Inferior parietal cortex (tissue), 1 donor: ENCODE data around the gene FBXL13.
"Not testable (repeated sequence)": the region's sequence is repeated elsewhere in the genome, so short reads cannot be mapped to it uniquely, and the experiment has no call there.

Experiments used
- DNase-seq: peaks from one replicate; pipeline ENCODE4 v3.0.0-alpha.2; 2016; ENCODE audit errors: extremely low spot score

The FBXL13 gene

DNA sequence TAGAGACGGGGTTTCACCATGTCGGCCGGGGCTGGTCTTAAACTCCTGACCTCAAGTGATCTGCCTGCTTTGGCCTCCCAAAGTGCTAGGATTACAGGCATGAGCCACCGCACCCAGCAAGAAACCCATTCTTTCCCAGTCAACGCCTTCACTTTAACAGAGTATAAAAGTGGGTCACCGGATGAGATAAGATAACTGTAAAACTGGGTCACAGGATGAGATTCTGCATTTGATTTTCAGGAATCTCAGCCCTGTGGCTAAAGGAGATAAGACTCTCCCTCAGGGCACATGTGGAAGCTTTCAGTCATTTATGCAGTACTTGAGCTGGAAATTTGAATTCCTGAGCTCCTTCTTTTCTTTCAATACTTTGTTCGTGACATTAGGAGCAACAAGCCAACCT, 91.0 kb downstream of the FBXL13 start:
- DNase-seq, result no peak

DNA sequence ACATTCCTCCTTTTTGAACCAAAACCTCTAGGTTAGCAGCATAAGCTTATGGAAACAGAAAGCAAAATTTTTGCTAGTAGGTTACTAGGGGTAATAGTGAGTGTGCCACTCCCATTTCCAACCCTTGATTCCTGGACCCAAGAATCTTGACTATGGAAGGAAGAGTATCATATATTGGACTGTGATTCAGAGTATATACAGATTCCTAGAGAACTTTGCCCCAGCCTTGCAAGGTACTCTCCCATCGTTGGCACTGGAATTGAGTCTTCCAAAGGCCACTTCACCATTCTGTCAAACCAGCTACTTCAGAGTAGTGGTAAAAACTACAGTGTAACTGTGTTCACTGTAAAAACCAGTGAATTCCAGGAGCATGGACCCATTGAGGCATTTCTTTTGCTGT, 92.4 kb downstream of the FBXL13 start:
- no peak for DNase-seq

DNA sequence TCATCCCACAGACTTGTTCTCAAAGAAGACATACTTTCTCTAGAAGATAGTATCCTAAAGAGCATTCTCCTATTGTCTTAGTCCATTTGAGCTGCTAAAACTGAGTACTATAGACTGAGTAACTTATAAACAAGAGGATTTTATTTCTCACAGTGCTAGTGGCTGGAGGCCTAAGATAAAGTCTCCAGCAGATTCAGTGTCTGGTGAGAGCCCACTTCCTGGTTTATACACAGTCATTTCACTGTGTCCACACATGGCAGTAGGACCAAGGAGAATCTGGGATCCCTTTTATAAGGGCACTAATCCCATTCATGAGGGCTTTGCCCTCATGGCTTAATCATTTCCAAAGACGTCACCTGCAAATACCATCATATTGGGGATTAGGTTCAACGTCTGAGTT, 93.1 kb downstream of the FBXL13 start:
- DNase-seq, result no peak

DNA sequence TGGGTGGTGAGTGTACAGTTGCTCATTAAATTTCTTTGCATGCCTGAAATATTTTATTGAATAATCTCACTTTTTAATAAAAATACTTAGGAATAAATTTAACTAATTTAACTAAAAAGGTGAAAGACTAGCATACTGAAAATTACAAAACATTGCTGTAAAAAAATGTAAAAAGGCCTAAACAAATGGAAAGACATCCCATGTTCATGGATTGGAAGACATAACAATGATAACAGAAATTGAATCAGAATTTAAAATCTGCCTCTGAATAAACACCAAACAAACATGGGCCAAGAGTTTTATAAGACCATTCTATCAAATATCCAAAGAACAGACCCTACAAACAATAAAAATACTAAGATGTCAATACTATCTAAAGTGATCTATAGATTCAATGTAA, 94.9 kb downstream of the FBXL13 start:
- DNase-seq, result no peak

DNA sequence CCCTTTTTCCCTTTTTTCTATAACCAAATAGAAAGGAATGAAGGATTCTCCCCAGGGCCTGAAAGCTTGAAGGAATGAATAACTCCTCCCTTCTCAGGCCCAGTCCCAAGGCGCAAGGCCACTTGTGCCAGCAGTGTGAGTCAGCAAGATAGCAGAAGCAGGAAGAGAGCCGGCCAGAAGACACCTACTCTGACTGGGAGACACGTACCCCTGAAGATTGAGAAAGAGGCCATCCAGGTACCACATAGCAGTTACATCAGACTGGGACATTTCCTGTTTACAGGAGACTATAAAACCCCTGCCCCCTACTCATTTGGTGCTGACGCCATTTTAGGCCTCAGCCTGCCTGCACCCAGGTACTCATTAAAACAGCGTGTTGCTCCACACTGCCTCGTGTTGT, 96.3 kb downstream of the FBXL13 start:
- no peak for DNase-seq

DNA sequence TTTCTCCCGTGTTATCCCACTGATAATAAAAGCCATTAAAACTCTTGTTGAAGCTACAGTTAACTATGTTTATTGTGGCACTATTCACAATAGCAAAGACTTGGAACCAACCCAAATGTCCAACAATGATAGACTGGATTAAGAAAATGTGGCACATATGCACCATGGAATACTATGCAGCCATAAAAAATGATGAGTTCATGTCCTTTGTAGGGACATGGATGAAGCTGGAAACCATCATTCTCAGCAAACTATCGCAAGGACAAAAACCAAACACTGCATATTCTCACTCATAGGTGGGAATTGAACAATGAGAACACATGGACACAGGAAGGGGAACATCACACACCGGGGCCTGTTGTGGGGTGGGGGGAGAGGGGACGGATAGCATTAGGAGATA, 97.0 kb downstream of the FBXL13 start:
- not testable (repeated sequence) for DNase-seq

DNA sequence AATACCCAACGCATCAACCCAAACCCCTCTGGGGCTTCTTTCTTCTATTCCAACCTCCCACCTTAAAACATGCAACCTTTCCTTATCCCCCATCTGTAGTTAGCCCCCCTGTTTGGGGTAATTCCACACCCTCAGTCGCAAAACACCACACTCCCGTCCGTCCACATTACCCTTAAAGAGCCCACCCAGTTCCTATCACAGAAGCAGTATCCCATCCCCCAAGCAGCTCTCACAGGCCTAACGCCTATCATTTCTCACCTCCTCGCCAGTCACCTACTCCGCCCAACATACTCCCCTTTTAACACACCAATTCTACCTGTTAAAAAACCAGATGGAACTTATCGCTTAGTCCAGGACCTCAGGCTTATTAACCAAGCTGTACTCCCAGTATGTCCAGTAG, 98.1 kb downstream of the FBXL13 start:
- no peak for DNase-seq

DNA sequence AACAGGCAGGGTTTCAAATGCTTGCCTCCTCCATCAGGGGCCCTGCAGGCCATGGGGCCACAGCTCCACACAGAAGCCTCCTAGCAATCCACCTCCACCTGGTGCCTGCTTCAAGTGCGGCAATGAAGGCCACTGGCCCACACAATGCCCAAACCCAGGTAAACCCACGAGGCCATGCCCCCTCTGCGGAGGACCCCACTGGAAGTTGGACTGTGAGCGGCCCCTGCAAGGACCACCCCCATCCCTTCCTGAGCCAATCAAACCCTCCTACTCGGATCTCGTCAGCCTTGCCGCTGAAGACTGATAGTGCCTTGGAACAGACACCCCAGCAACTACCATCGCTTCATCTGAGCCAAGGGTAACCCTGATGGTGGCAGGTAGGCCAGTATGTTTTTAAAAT, 98.7 kb downstream of the FBXL13 start:
- DNase-seq, result no peak

DNA sequence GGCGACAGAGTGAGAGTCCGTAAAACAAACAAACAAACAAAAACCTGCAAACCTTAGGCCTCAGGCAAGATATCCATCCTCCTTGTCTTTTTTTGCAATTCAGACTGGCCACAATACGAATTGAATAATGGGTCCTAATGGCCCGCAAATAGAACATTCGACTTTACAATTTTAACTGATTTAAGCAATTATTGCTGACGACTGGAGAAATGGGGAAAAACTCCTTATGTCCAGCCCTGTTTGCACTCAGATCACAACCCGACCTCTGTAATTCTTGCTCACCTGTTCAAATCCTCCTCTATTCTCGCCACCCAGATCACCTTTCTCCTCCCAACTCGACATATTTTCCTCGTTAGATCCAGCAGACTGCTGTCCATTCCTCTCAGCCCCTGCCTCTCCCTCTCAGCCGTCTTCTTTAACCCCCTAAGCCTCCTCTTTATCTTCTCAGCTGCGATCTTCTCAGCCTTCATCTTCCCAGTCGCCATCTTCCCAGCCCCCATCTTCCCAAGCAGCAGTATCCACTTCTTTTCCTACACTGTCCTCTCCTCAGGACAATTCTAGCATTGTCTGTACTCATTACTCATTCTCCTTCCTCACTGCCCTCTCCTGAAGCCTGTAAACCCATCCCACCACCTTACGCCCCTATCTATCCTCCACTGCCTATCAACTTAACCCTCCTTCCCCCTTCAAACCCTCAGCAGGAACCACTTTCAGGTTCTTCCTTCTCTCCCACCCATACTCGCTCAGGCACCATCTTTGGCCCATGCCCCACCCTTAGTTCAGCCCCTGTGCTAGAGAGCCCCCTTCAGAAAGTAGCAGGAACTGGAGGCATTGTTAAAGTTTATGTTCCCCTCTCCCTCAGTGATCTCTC, 100.0 kb downstream of the FBXL13 start:
- no peak for DNase-seq

DNA sequence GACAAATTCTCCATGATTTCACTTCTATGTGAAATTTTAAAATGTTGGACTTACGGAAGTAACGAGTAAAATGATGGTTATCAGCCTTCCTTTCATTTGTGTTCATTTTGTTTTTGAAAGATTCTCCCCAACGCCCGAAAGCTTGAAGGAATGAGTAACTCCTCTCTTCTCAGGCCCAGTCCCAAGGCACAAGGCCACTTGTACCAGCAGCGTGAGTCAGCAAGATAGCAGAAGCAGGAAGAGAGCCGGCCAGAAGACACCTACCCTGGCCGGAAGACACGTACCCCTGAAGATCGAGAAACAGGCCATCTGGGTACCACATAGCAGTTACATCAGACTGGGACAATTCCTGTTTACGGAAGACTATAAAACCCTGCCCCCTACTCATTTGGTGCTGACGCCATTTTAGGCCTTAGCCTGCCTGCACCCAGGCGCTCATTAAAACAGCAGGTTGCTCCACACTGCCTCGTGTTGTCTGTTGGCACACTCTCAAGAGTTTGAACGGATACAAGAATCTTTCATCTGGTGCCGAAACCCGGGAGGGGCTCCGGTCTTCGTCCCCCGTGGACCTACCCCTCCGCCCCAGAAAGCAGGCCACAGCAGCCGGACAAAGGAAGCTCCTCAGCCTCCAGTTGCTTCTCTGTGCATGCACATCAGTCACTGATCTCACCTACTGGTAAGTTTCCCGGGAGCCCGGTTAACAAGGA, 101.3 kb downstream of the FBXL13 start:
- DNase-seq, result peak; percentile 29

DNA sequence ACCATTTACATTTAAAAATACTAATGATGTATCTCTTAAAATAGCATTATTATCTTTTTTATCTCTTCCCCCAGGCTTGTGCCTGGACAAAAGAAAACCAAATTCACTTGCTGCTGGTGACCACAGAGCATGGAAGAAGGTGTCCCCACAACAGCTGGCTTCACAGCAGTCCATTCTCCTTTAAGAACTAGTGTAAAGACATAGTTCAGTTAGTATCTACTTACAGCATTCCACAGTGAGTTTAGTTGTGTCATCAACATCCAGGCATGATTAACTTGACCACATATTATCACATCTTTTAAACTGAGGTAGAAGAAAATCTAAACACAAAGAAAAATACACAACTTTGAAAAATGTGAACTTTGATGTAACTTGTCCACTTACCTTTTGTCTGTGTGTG, 106.8 kb downstream of the FBXL13 start:
- no peak for DNase-seq

DNA sequence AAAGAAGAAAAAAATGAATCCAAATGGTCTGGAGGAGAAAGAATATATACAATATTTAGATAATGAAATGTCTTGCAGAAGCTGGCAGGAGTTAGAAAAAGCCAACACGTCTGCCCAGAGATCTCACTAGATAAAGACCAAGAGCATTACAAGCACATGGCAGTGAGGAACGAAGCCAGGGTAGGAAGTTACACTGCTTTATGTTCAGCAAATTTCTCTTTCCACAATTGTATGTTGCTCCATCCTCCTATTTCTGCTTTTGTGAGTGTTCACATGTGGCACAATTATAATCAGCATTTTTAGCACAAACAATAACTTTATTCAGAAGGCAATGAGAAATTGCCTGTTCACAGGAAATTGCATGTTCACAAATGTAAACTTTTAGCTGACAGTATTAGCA, 108.1 kb downstream of the FBXL13 start:
- no peak for DNase-seq

DNA sequence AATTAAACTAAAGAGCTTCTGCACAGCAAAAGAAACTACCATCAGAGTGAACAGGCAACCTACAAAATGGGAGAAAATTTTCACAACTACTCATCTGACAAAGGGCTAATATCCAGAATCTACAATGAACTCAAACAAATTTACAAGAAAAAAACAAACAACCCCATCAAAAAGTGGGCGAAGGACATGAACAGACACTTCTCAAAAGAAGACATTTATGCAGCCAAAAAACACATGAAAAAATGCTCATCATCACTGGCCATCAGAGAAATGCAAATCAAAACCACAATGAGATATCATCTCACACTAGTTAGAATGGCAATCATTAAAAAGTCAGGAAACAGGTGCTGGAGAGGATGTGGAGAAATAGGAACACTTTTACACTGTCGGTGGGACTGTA, 112.6 kb downstream of the FBXL13 start:
- not testable (repeated sequence) for DNase-seq

DNA sequence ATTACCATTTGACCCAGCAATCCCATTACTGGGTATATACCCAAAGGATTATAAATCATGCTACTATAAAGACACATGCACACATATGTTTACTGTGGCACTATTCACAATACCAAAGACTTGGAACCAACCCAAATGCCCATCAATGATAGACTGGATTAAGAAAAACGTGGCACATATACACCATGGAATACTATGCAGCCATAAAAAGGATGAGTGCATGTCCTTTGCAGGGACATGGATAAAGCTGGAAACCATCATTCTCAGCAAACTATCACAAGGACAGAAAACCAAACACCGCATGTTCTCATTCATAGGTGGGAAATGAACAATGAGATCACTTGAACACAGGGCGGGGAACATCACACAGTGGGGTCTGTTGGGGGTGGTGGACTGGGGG, 116.6 kb downstream of the FBXL13 start:
- DNase-seq, result not testable (repeated sequence)

DNA sequence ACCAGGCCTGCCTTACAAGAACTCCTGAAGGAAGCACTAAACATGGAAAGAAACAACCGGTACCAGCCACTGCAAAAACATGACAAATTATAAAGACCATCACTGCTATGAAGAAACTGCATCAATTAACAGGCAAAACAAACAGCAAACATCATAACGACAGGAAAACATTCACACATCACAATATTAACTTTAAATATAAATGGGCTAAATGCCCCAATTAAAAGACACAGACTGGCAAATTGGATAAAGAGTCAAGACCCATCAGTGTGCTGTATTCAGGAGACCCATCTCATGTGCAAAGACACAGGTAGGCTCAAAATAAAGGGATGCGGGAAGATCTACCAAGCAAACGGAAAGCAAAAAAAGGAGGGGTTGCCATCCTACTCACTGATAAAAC, 120.2 kb downstream of the FBXL13 start:
- not testable (repeated sequence) for DNase-seq

DNA sequence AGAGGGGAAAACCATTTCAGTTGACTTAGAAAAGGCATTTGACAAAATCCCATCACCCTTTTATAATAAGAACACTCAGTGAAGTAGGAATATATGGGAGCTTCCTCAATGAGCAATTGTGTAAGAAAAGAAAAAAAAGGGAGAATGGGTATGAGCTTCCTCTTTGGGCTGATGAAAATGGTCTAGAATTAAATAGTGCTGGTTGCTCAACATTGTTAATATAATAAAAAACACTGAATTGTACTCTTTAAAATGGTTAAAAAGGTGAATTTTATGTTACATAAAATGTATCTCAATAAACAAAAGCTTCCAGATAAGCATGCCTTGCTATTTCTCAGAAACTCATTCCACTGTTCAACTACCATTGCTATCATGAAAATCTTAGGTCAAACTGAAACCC, 121.2 kb downstream of the FBXL13 start:
- no peak for DNase-seq

DNA sequence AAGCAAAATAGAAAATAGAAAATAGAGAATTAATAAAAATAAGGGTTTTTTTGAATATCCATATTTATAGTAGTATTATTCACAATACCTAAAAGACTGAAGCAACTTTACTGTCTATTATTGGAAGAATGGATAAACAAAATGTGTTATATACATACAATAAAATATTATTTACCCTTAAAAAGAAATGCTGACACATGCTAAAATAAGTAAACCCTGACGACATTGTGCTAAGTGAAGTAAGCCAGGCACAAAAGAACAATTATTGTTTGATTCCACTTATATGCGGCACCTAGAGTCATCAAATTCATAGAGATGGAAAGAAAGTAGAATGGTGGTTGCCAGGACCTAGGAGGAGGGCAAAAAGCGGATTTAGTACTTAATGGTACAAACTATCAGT, 122.8 kb downstream of the FBXL13 start:
- DNase-seq, result no peak

DNA sequence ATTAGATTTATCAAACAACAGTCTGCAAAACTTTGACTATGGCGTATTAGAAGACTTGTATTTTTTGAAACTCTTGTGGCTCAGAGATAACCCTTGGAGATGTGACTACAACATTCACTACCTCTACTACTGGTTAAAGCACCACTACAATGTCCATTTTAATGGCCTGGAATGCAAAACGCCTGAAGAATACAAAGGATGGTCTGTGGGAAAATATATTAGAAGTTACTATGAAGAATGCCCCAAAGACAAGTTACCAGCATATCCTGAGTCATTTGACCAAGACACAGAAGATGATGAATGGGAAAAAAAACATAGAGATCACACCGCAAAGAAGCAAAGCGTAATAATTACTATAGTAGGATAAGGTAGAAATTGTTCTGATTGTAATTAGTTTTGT, 130.4 kb downstream of the FBXL13 start:
- no peak for DNase-seq

DNA sequence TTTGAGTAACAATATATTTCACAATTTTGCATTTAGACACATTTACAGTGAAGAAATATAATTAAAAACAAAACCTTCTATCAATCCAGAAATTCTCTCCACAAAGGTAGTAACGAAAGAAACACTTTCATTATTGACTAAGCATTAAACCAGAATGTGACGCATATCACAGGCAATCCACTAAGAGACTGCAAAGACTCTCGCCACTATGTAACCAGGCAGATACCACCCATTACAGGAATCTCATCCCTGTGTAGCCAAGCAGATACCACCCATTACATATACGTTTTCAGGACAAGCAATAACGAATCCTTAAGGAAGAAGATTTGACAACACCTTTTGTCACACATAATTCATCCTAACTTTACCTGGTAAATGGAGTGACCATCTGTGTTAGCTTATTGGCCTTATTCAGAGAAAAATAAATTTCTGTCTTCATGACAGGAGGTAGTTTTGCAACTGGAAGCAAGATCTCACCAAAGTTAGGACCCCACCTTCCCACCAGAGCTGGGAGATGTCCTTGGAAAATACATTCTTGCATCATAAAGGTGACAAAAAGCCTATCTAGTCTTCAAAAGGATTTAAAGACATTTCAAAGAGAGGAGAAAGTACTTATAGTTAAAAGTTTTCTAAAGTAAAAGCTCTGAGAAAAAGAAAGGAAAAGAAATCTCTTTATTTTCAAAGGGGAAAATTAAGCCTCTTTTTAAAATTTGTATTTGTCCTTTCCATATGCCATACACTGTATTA, 131.0 kb downstream of the FBXL13 start:
- DNase-seq, result no peak

DNA sequence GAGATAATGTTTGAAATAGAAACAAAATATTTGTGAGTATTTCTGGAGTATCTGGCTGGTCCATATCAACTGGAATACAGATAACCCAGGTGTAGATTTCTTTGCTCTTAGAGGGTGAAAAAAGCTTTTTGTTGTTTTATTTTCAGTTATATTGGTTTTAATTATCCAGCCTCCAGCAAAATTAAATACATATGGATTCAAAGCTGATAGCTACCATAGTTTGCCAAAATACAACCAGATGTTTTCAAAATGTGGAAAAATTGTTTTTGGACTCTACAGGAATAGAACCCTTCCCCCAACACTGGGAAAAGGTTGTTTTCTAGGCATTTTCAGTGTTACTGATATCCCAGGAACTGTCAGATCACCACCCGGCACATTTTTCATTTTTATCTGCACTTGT, 131.7 kb downstream of the FBXL13 start:
- no peak for DNase-seq

DNA sequence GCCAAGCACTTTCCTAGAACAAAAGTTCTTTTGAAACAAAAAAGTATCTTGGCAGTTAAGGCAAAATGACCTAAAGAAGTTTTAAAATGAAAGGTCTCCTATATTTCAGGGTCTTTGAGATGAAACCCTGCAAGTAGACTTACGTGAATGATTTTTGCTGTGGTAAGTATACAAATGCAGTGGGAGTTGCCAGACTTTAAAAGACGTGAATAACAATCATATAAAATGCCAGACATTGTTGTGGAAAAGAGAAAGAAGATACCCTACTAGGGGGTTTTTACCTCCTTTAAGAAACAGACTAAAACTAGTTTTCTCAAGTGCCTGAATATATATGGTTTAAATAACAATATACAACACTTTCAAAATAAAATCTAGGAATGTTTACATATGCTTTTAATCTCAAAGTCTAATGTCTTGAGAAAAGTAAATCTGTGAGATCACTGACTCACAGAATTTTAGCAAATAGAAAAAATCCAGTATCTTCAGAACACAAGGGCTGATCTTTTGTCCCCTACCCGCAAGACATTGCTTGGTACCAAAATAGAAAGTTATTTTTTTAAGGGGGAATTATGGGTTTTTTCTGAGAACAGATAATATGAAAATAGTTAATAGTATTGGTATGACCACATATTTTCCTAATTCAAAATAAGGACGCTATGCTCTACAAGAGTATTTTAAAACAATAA, 132.3 kb downstream of the FBXL13 start:
- no peak for DNase-seq

DNA sequence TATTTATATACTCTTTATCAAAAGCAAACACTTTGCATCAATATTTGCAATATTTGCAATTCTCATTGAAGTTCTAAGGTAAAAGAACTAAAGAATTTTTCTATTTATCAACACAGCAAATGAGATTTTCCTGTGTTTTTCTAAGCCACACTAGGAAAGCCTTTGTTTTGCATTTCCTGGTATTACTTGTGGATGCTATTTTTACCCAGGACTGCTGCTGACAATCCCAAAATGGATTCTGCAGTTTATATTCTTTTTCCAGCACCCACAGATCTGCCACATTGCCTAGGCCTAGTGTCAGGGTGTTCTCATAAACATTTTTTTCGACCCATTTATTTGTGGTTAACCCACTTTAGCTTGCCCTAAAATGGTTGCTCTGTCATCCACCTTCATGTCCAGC, 135.9 kb downstream of the FBXL13 start:
- no peak for DNase-seq
